GM12878 (cell line): Measurements from ENCODE around the gene UNC13A. TPM values are rescaled to one million over a fixed set of nuclear protein-coding genes. Genes with fewer than 3 reads are reported as not detected.

Experiments
- ATAC-seq: fragments of 200-7000 bp; cut with Tn5 transposase; 3 replicates; pipeline ENCODE4 v1.9.1; 2020; ENCODE audit warnings: mild to moderate bottlenecking, moderate library complexity
- BruUV-seq: library from RNA; stranded (reverse); fragments of 400-500 nt; replicated peaks from 2 replicates; lab custom pipeline; 2021; lab: Mats Ljungman, UMichigan
- CTCF ChIA-PET: fragments of 300-600 bp; sonication (Branson Sonifier 250); formaldehyde crosslinking; extraction: SDS; loops from one replicate; lab custom pipeline; 2021; ENCODE audit warnings: inconsistent platforms; lab: Yijun Ruan, JAX
- POLR2A ChIA-PET: fragments of 350-600 bp; formaldehyde crosslinking; extraction: SDS; loops from one replicate; lab custom pipeline; 2021; ENCODE audit warnings: inconsistent platforms; lab: Charles Lee
- RAD21 ChIA-PET: fragments of 300-600 bp; sonication (Branson Sonifier 250); formaldehyde crosslinking; loops from one replicate; lab custom pipeline; 2023; ENCODE audit warnings: antibody characterized with exemption; ENCODE audit not compliant: unreplicated experiment; lab: Charles Lee
- SMC1A ChIA-PET: fragments of 300-600 bp; sonication (Branson Sonifier 250); formaldehyde crosslinking; loops from one replicate; lab custom pipeline; 2023; ENCODE audit not compliant: unreplicated experiment, uncharacterized antibody; lab: Charles Lee
- DNase-seq: peaks from one replicate; pipeline ENCODE4 v3.0.0-alpha.2; 2011; ENCODE audit warnings: low read depth, low spot score
- FAIRE-seq: peaks from 3 replicates; lab custom pipeline; 2011; peaks lifted over from hg19 to GRCh38; lab: Jason Lieb, UNC
- H2AFZ ChIP-seq: 2 replicates; pipeline ENCODE4 v1.6.0; 2011; ENCODE audit warnings: low read depth, low read length, control low read depth; ENCODE audit not compliant: control insufficient read depth
- H3K27ac ChIP-seq: 2 replicates; pipeline ENCODE4 v1.5.1; 2011; ENCODE audit warnings: control low read depth; ENCODE audit not compliant: control insufficient read depth, insufficient read depth
- H3K27me3 ChIP-seq, 2 experiments: replicated peaks in 1 of 2; 2 replicates each; pipeline versions ENCODE4 v1.6.0 to v1.6.1; 2011; ENCODE audit warnings: low read length in 1 of 2; ENCODE audit not compliant: control insufficient read depth in 2 of 2, insufficient read depth in 2 of 2
- H3K36me3 ChIP-seq, 2 experiments: 2 replicates each; pipeline ENCODE4 v1.5.1; 2011; ENCODE audit warnings: low read length in 1 of 2; ENCODE audit not compliant: control insufficient read depth in 2 of 2, insufficient read depth in 2 of 2
- H3K4me1 ChIP-seq: 2 replicates; pipeline ENCODE4 v1.6.1; 2011; ENCODE audit warnings: mild to moderate bottlenecking, low read length, moderate library complexity, mixed read lengths; ENCODE audit not compliant: control insufficient read depth, insufficient read depth
- H3K4me2 ChIP-seq: 2 replicates; pipeline ENCODE4 v1.6.0; 2011; ENCODE audit warnings: control low read depth; ENCODE audit not compliant: control insufficient read depth, insufficient read depth
- H3K4me3 ChIP-seq: fragments of 200-600 bp; sonication (generic); 2 replicates; pipeline ENCODE4 v1.5.1; 2016
- H3K79me2 ChIP-seq: 2 replicates; pipeline ENCODE4 v1.6.0; 2011; ENCODE audit warnings: low read length; ENCODE audit not compliant: control insufficient read depth, insufficient read depth
- H3K9ac ChIP-seq: 2 replicates; pipeline ENCODE4 v1.8.0; 2011; ENCODE audit warnings: low read length, control low read depth, mixed read lengths; ENCODE audit not compliant: control insufficient read depth, insufficient read depth
- H3K9me3 ChIP-seq: replicated peaks from 3 replicates; pipeline ENCODE4 v1.5.1; 2011; ENCODE audit warnings: mild to moderate bottlenecking, low read length; ENCODE audit not compliant: control insufficient read depth, insufficient read depth
- H4K20me1 ChIP-seq: 2 replicates; pipeline ENCODE4 v1.6.0; 2011; ENCODE audit not compliant: control insufficient read depth, insufficient read depth
- BCL3 ChIP-seq: IDR thresholded peaks from 2 replicates; pipeline ENCODE4 v1.6.1; 2011; ENCODE audit warnings: borderline replicate concordance, low read depth, mild to moderate bottlenecking, moderate library complexity, low read length; ENCODE audit not compliant: insufficient read depth, poor library complexity, severe bottlenecking
- BMI1 ChIP-seq: fragments of 450-650 bp; IDR thresholded peaks from 2 replicates; pipeline ENCODE4 v1.6.1; 2016; ENCODE audit warnings: mild to moderate bottlenecking, moderate library complexity, borderline replicate concordance
- DPF2 ChIP-seq: fragments of 450-650 bp; IDR thresholded peaks from 2 replicates; pipeline ENCODE4 v1.6.1; 2017; ENCODE audit warnings: mild to moderate bottlenecking
- EZH2 ChIP-seq: IDR thresholded peaks from 2 replicates; pipeline ENCODE4 v1.6.1; 2012; ENCODE audit warnings: low read depth, mild to moderate bottlenecking, control low read depth, inconsistent platforms, low read length, borderline replicate concordance; ENCODE audit not compliant: control insufficient read depth
- FOS ChIP-seq: IDR thresholded peaks from 3 replicates; pipeline ENCODE4 v1.6.1; 2011; ENCODE audit warnings: borderline replicate concordance; ENCODE audit not compliant: insufficient read length; ENCODE audit errors: extremely low read depth
- IKZF1 ChIP-seq: fragments of 450-650 bp; conservative IDR thresholded peaks from 2 replicates; pipeline ENCODE4 v1.6.1; 2017; ENCODE audit warnings: antibody characterized with exemption, mild to moderate bottlenecking
- IRF3 ChIP-seq: fragments of 450-650 bp; IDR thresholded peaks from 2 replicates; pipeline ENCODE4 v1.6.1; 2014; ENCODE audit warnings: mild to moderate bottlenecking
- JUND ChIP-seq: IDR thresholded peaks from 2 replicates; pipeline ENCODE4 v1.6.1; 2012; ENCODE audit warnings: low read depth, mild to moderate bottlenecking, low read length, improper control_type of control experiment, moderate library complexity
- LARP7 ChIP-seq: fragments of 450-650 bp; IDR thresholded peaks from 2 replicates; pipeline ENCODE4 v1.6.1; 2017; ENCODE audit warnings: mild to moderate bottlenecking
- MXI1 ChIP-seq: fragments of 150-350 bp; IDR thresholded peaks from 2 replicates; pipeline ENCODE4 v1.6.1; 2011; ENCODE audit warnings: low read depth, mild to moderate bottlenecking, inconsistent platforms, low read length, improper control_type of control experiment
- PKNOX1 ChIP-seq: fragments of 450-650 bp; IDR thresholded peaks from 2 replicates; pipeline ENCODE4 v1.6.1; 2016; ENCODE audit warnings: mild to moderate bottlenecking
- POLR2A ChIP-seq: IDR thresholded peaks from 2 replicates; pipeline ENCODE4 v1.6.1; 2011; ENCODE audit warnings: low read depth, mild to moderate bottlenecking, low read length
- RUNX3 ChIP-seq: IDR thresholded peaks from 2 replicates; pipeline ENCODE4 v1.6.1; 2012; ENCODE audit warnings: low read length, inconsistent platforms
- SMARCA5 ChIP-seq: fragments of 450-650 bp; IDR thresholded peaks from 2 replicates; pipeline ENCODE4 v1.6.1; 2017; ENCODE audit warnings: mild to moderate bottlenecking
- SMC3 ChIP-seq: IDR thresholded peaks from 2 replicates; pipeline ENCODE4 v1.6.1; 2011; ENCODE audit warnings: low read length, improper control_type of control experiment, borderline replicate concordance
- TARDBP ChIP-seq: IDR thresholded peaks from 2 replicates; pipeline ENCODE4 v1.6.1; 2016; ENCODE audit warnings: borderline replicate concordance
- TCF12 ChIP-seq: IDR thresholded peaks from 2 replicates; pipeline ENCODE4 v1.6.1; 2011; ENCODE audit warnings: low read depth, mild to moderate bottlenecking, low read length
- WGBS: methylation state at CpG from one replicate; pipeline ENCODE4 v1.1.6; 2016; ENCODE audit warnings: low lambda C conversion rate; ENCODE audit not compliant: insufficient replicate concordance, insufficient coverage; ENCODE audit errors: missing lambda C conversion rate; 5-methylcytosine and 5-hydroxymethylcytosine counted together
- in situ Hi-C: fragments of 300-500 bp; cut with MboI; formaldehyde crosslinking; loops from 9 replicates; pipeline ENCODE4 v1.14.3; 2018; ENCODE audit warnings: mixed read lengths
- intact Hi-C: fragments of 100-400 bp; cut with micrococcal nuclease; formaldehyde crosslinking; loops from one replicate; pipeline ENCODE4 v1.14.2; 2022; ENCODE audit not compliant: unreplicated experiment
- polyA plus RNA-seq, 11 experiments: library from polyadenylated mRNA; depleted of rRNA in 4 of 11; unstranded in 6 of 11; stranded (reverse) in 5 of 11; fragments of >200 nt; fragmentation: Nextera tagmentation in 4 of 11; fragmentation: Illumina TruSeq in 1 of 11; extraction: Ambion mirVana in 4 of 11; extraction: Trizol in 1 of 11; gene quantifications; 1 replicate in 1 of 11; 2 replicates in 10 of 11; pipeline versions ENCODE4 v1.2.1 to v1.2.3, GENCODE V29; 2011 to 2016; ENCODE audit warnings: inconsistent platforms in 2 of 11, missing spikeins in 2 of 11, low read depth in 1 of 11
- total RNA-seq, 4 experiments: library from RNA; depleted of rRNA in 3 of 4; stranded (reverse); fragments of >200 nt in 3 of 4; fragmentation: Illumina TruSeq in 1 of 4; extraction: Trizol in 1 of 4; gene quantifications; 2 replicates each; pipeline versions ENCODE4 v1.2.1 to v1.2.3, GENCODE V29; 2013 to 2021
- TF ChIP-seq, protein P1 (sequence below), 3 experiments: IDR thresholded peaks in 2 of 3; conservative IDR thresholded peaks in 1 of 3; 2 replicates each; pipeline ENCODE4 v1.5.1; 2011; ENCODE audit warnings: low read depth in 3 of 3, low read length in 3 of 3, mild to moderate bottlenecking in 3 of 3, control low read depth in 2 of 3, moderate library complexity in 2 of 3, inconsistent platforms in 1 of 3, mixed read lengths in 1 of 3; ENCODE audit not compliant: control insufficient read depth in 2 of 3, insufficient read depth in 1 of 3; ENCODE audit errors: extremely low read depth in 1 of 3

UNC13A gene
- total and polyA plus RNA-seq, 10 of the 15 experiments (the other 5 are each of a cell fraction or from before 2014, with no cell fraction given) = under 0.01 to 0.23 (median 0.13) TPM; not detected in 1

DNA sequence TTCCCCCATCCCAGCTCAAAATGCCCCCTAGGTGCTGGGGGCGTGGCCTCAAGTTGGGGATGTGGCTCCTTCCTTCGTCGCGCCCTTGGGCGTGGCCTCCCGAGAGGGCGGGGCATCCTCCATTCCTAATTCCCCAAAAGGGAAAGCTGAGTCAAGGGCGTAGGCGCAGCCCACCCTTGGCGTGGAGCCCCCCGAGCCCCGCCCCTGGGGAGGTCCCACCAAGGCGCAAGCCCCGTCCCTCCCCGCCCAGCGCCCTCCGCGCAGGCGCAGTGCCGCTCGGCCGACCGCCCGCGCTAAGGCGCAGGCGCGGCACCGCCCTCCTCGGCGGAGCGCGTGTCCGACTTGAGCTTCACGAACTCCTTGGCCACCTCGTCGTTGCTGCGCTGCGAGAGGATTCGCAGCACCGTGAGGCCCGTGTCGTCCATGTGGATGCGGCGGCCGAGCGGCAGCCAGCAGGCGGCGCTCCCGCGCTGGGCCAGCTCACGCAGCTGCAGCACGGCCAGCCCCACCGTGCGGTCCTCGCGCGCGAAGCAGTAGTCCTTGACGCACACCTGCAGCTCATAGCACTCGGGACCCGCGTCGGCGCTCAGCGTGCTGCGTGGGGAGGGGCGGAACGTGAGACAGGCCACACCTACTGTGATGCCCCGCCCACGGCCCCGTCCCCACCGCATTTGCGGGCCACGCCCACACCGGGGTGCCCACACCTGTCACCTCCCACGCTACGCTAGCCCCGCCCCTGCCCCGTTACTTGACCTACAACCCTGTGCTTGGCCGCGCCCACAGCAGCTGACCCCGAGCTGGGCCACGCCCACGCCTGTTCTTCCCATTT lies 82.2 kb downstream of the UNC13A start:
- WGBS = 2% methylated on average over 65 of the region's 85 CpGs
- ChIA-PET POLR2A (interaction anchor here (0.6 kb wide), 1 partner anchor 22 kb away, joined by 8 read pairs; no protein-coding TSS in a partner anchor), SMC1A (interaction anchor here (0.6 to 1.2 kb wide), 3 partner anchors 16 to 171 kb away, joined by 3 to 4 read pairs (median 3); no protein-coding TSS in a partner anchor), CTCF (interaction anchor here (0.7 to 1.5 kb wide), 6 partner anchors 11 to 189 kb away, joined by 3 to 4 read pairs (median 4); partner anchors contain the start of gene B3GNT3), RAD21 (interaction anchor here (1.5 kb wide), 1 partner anchor 161 kb away, joined by 4 read pairs; no protein-coding TSS in a partner anchor)
- in situ Hi-C loops (no loop called here), intact Hi-C loops (no loop called here)
- Histone ChIP-seq H3K9ac (no peak overlapping the region; the same call in 1 of the 2 replicates), H3K36me3 (no peaks in the 10 kb centered on the region), H3K4me2 (peak overlapping the region; percentile 96), H3K79me2 (no peaks in the 10 kb centered on the region), H3K9me3 (no peaks in the 10 kb centered on the region), H3K4me3 (peak overlapping the region; percentile 67), H3K27ac (peak overlapping the region; percentile 61; the same call in 1 of the 2 replicates), H4K20me1 (no peaks in the 10 kb centered on the region), H2AFZ (peak overlapping the region; percentile 99), H3K4me1 (peaks cover 6% of the 10 kb centered on the region; the same call in 1 of the 2 replicates), H3K27me3 (no peaks in the 10 kb centered on the region)
- FAIRE-seq (peak; percentile 18), DNase-seq (peak; percentile 54), ATAC-seq (peak; percentile 89)
- BruUV-seq = no TSS peak
- TF ChIP-seq EZH2 (no peak), PKNOX1 (peak; percentile 32; the same call in 1 of the 2 replicates), MXI1 (peak; percentile 38; the same call in 1 of the 2 replicates), DPF2 (peak; percentile 76; the same call in 1 of the 2 replicates), IKZF1 (peak; percentile 82), RUNX3 (peak; percentile 53), IRF3 (no peak), BMI1 (no peak), FOS (no peak), TARDBP (0 out of 2 replicates have a peak, but pooled peaks have one; percentile 56), SMC3 (peak; percentile 19; the same call in 1 of the 2 replicates), JUND (no peak), LARP7 (peak; percentile 91), POLR2A (peak; percentile 88), BCL3 (no peak), SMARCA5 (peak; percentile 89), TCF12 (peak; percentile 81)
- TF ChIP-seq, protein P1, sequence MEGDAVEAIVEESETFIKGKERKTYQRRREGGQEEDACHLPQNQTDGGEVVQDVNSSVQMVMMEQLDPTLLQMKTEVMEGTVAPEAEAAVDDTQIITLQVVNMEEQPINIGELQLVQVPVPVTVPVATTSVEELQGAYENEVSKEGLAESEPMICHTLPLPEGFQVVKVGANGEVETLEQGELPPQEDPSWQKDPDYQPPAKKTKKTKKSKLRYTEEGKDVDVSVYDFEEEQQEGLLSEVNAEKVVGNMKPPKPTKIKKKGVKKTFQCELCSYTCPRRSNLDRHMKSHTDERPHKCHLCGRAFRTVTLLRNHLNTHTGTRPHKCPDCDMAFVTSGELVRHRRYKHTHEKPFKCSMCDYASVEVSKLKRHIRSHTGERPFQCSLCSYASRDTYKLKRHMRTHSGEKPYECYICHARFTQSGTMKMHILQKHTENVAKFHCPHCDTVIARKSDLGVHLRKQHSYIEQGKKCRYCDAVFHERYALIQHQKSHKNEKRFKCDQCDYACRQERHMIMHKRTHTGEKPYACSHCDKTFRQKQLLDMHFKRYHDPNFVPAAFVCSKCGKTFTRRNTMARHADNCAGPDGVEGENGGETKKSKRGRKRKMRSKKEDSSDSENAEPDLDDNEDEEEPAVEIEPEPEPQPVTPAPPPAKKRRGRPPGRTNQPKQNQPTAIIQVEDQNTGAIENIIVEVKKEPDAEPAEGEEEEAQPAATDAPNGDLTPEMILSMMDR (IDR thresholded peaks at IDR 0.05 in 2 of 3, conservative IDR thresholded peaks at IDR 0.05 in 1 of 3; ENCODE audit: control insufficient read depth in 2 of 3, extremely low read depth in 1 of 3, insufficient read depth in 1 of 3, low read depth in 3 of 3, low read length in 3 of 3) = peak; percentile 48 to 56 (median 51); a peak in 4 of 6 replicates
